Measurements from ENCODE around the gene TEPSIN. TPM values are rescaled to one million over a fixed set of nuclear protein-coding genes. Genes with fewer than 3 reads are reported as not detected.

The TEPSIN gene
- total and polyA plus RNA-seq, 2 donors (not counting 3 experiments of a cell fraction or from before 2014, with no cell fraction given) = 41.6 to 45.3 TPM

- Histone ChIP-seq H3K27me3 (ENCODE audit: control insufficient read depth in 2 of 2, insufficient read depth in 2 of 2, low read length in 2 of 2) (no peaks in the 10 kb centered on the region), H4K20me1 (replicated peaks; ENCODE audit: control insufficient read depth, extremely low read depth, insufficient read depth, low read length) (no peaks in the 10 kb centered on the region), H3K79me2 (ENCODE audit: control insufficient read depth, insufficient read depth, low read length) (no peaks in the 10 kb centered on the region), H3K4me3 (replicated peaks in 1 of 3; ENCODE audit: insufficient read depth in 1 of 3, low read depth in 1 of 3, low read length in 3 of 3) (no peak overlapping the region), H3K4me2 (ENCODE audit: insufficient read depth, low read length) (no peak overlapping the region), H3K27ac (ENCODE audit: insufficient read depth, low read depth, low read length) (no peak overlapping the region), H3K9ac (replicated peaks; ENCODE audit: extremely low read depth, insufficient read depth, low read length) (no peak overlapping the region), H2AFZ (ENCODE audit: low read depth, low read length) (no peak overlapping the region), H3K36me3 (ENCODE audit: control insufficient read depth in 2 of 2, extremely low read depth in 1 of 2, insufficient read depth in 2 of 2, low read length in 2 of 2) (peaks cover 0 to 4% of the 10 kb centered on the region in 2 experiments), H3K9me3 (replicated peaks; ENCODE audit: control insufficient read depth, insufficient read depth, low read length) (no peaks in the 10 kb centered on the region), H3K9me1 (replicated peaks; ENCODE audit: control insufficient read depth, extremely low read depth, insufficient read depth, low read length) (no peaks in the 10 kb centered on the region), H3K4me1 (ENCODE audit: control insufficient read depth, extremely low read depth, insufficient read depth, low read length) (no peaks in the 10 kb centered on the region)
- TF ChIP-seq JUN (IDR thresholded peaks at IDR 0.05; ENCODE audit: borderline replicate concordance, insufficient read depth, insufficient read length, low read depth) (no peak), POLR2AphosphoS5 (IDR thresholded peaks at IDR 0.05; ENCODE audit: insufficient read depth, low read depth, low read length) (no peak), GATA2 (IDR thresholded peaks at IDR 0.05; ENCODE audit: insufficient read depth, insufficient read length, low read depth, low read length) (no peak), POLR2A (IDR thresholded peaks at IDR 0.05; ENCODE audit: low read depth, low read length) (no peak), EZH2 (IDR thresholded peaks at IDR 0.05; ENCODE audit: borderline replicate concordance, low read depth, low read length, severe bottlenecking) (no peak), MYC (IDR thresholded peaks at IDR 0.05; ENCODE audit: low read depth, low read length) (no peak), FOS (IDR thresholded peaks at IDR 0.05; ENCODE audit: borderline replicate concordance, insufficient read depth, low read length) (no peak)
- TF ChIP-seq, protein P1, sequence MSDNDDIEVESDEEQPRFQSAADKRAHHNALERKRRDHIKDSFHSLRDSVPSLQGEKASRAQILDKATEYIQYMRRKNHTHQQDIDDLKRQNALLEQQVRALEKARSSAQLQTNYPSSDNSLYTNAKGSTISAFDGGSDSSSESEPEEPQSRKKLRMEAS (IDR thresholded peaks at IDR 0.05; ENCODE audit: insufficient read depth, insufficient read length) = no peak
- TF ChIP-seq, protein P2, sequence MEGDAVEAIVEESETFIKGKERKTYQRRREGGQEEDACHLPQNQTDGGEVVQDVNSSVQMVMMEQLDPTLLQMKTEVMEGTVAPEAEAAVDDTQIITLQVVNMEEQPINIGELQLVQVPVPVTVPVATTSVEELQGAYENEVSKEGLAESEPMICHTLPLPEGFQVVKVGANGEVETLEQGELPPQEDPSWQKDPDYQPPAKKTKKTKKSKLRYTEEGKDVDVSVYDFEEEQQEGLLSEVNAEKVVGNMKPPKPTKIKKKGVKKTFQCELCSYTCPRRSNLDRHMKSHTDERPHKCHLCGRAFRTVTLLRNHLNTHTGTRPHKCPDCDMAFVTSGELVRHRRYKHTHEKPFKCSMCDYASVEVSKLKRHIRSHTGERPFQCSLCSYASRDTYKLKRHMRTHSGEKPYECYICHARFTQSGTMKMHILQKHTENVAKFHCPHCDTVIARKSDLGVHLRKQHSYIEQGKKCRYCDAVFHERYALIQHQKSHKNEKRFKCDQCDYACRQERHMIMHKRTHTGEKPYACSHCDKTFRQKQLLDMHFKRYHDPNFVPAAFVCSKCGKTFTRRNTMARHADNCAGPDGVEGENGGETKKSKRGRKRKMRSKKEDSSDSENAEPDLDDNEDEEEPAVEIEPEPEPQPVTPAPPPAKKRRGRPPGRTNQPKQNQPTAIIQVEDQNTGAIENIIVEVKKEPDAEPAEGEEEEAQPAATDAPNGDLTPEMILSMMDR (IDR thresholded peaks at IDR 0.05; ENCODE audit: extremely low read depth in 1 of 2, insufficient read depth in 1 of 2, low read depth in 1 of 2, low read length in 2 of 2) = no peak
- no TSS peak for BruUV-seq (replicated peaks)
- ChIA-PET POLR2A (no interaction called here), CTCF (interaction anchor here (2.4 to 4.4 kb wide), 2 partner anchors 60 to 61 kb away, joined by 12 to 91 read pairs; no protein-coding TSS in a partner anchor)
- dilution Hi-C loops (cut with MboI; ENCODE audit: extremely low pct_ligation_motif_present, low sequenced_read_pairs) = no loop called here
- intact Hi-C loops (cut with micrococcal nuclease) = no loop called here
- FAIRE-seq (no peak), DNase-seq (ENCODE audit: low read depth, low spot score) (no peak)
Observed at GRCh38 chr17:81203136-81203535, 35.7 kb downstream of the TEPSIN start.

Measured in endothelial cell of umbilical vein (primary cell).